ENCODE results near the gene CYP19A1. TPM values are rescaled to one million over a fixed set of nuclear protein-coding genes. Genes with fewer than 3 reads are reported as not detected.

CYP19A1 gene
- total RNA-seq, 2 experiments from 2014 or later, result not detected

DNA sequence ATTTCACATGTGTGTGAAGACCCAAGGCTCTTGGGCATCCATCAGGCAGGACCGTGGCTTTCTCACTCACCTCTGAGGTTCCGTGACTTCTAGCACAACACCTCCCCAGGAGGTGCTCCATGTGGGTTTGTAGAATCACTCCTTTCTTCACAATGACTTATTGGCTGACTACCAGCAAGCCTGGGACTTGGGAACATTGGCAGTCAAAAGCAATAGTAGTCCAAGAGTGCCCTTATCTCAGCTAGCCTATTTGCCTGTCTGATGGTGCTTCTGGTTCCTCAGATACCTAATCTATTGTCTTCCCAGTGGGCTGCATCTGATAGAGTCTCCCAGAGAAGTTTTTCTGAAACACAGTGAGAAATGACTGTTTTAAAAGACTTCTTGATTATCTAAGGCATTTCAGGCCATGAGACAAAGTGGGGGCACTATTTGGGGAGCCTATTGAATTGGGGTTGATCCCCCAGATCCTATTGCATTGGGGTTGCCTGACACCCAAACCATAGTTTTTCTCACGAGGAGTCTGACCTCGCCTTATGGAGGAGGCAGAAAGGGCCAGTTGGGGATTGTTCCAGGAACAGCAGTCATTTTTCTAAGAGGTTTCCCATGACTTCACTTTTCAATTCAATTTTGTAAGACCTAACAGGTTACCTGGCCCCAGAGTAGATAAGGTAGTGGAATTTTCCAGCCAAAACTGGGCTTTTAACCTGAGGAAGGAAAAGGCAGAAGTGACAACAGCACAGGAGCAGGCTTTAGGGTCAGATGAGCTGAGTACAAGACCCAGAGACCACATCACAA lies 88.0 kb downstream of the CYP19A1 start:
- Mint-ChIP-seq H3K27me3 (peaks cover 24% of the 10 kb centered on the region), H3K4me3 (no peak overlapping the region), H3K36me3 (ENCODE audit: low read depth) (no peaks in the 10 kb centered on the region), H3K4me1 (no peaks in the 10 kb centered on the region), H3K9me3 (no peaks in the 10 kb centered on the region), H3K27ac (no peak overlapping the region)
- DNase-seq, result no peak
- ChIA-PET CTCF (no interaction called here), POLR2A (interaction anchor here (0.9 kb wide), 1 partner anchor 10 kb away, joined by 3 read pairs; no protein-coding TSS in a partner anchor)

DNA sequence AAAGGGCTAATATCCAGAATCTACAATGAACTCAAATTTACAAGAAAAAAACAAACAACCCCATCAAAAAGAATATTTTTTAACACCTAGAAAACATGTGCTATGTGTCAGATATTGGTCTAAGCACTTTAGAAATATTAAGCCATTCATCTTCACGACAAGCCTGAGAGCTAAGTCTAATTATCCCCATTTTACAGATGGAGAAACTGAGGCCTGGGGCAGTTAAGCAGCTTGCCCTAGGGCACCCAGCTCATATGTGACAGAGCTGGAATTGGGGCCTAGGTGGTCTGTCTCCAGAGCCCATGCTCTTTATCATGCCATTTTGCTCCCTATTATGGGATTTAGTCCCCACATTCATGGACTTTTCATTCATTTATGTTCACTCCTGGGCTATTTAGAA lies 92.8 kb downstream of the CYP19A1 start:
- POLR2A ChIA-PET, result no interaction called here
- DNase-seq, result no peak
- Mint-ChIP-seq H3K4me3 (no peak overlapping the region), H3K27me3 (peaks cover 15% of the 10 kb centered on the region), H3K4me1 (peaks cover 13% of the 10 kb centered on the region), H3K9me3 (no peaks in the 10 kb centered on the region), H3K36me3 (ENCODE audit: low read depth) (no peaks in the 10 kb centered on the region), H3K27ac (no peak overlapping the region)
- CTCF ChIA-PET, result no interaction called here

DNA sequence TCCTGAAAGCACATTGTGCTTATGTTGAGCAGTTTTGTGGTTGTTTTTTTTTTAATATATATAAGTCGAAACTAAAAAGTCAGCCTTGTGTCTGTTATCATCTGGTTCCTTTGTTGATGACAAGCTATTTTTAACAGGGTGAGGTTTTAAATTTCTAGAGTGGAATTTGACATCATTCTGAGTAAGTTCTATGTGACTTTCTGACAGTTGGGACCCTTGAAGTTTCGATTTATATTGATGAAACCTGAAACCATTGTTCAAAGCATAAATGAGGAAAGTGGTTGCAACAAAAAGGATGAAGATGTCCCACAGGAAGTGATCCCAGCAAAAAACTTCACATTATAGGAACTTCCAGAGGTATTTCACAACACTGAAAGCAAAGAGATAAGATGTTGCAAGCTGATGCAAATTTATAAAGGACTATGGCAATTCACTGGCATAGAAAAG lies 94.0 kb downstream of the CYP19A1 start:
- DNase-seq, result no peak
- Mint-ChIP-seq H3K27ac (peak overlapping the region; percentile 30), H3K36me3 (ENCODE audit: low read depth) (no peaks in the 10 kb centered on the region), H3K4me3 (no peak overlapping the region), H3K4me1 (peaks cover 21% of the 10 kb centered on the region), H3K27me3 (peaks cover 16% of the 10 kb centered on the region), H3K9me3 (no peaks in the 10 kb centered on the region)
- ChIA-PET POLR2A (no interaction called here), CTCF (no interaction called here)

DNA sequence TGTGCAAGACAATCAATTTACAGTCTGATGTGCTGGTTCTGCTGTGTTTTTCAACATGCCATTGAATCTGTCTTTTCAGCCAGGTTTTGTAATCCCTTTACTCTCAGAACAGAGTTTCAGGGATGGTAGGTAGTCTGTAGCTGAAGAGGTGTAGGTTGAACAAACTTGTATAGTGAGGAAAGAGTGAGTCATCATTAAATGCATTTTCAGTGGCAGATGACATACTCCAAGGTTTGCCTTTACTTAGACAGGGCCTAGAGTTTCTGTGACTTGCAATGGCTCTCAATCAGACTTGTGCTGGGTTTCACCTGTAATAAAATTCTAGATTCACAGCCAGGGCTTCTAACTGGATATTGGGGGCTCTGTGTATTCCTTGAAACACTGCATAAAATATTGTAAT lies 94.6 kb downstream of the CYP19A1 start:
- CTCF ChIA-PET, result no interaction called here
- no peak overlapping the region for H3K4me3 Mint-ChIP-seq
- DNase-seq, result no peak
- peak overlapping the region; percentile 52 for H3K27ac Mint-ChIP-seq
- POLR2A ChIA-PET, result no interaction called here
- H3K9me3 Mint-ChIP-seq, result no peaks in the 10 kb centered on the region
- H3K36me3 Mint-ChIP-seq (ENCODE audit: low read depth), result no peaks in the 10 kb centered on the region
- H3K4me1 Mint-ChIP-seq, result peaks cover 23% of the 10 kb centered on the region
- H3K27me3 Mint-ChIP-seq, result peaks cover 18% of the 10 kb centered on the region

DNA sequence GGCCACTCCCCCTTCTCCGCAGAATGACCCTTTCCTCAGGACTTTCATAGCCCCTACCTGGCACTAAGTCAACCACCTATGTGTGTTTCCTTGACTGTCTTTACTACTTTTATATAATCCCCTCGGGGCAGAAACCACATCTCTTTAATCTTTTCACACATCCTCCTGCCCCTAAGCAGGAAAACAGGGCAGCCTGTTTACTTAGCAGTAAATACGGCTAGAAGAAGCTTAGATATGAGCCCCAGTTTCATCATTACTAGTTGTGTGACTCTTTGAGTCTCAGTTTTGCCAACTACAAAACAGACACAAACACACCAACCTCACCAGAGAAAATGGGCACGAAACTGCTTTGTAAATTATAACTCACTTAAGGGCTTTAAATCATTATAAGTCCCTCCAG lies 98.3 kb downstream of the CYP19A1 start:
- ChIA-PET CTCF (no interaction called here), POLR2A (interaction anchor here (0.6 kb wide), 1 partner anchor 188 kb away, joined by 4 read pairs; no protein-coding TSS in a partner anchor)
- H3K27ac Mint-ChIP-seq, result no peak overlapping the region
- H3K9me3 Mint-ChIP-seq, result no peaks in the 10 kb centered on the region
- no peaks in the 10 kb centered on the region for H3K36me3 Mint-ChIP-seq (ENCODE audit: low read depth)
- H3K4me3 Mint-ChIP-seq, result no peak overlapping the region
- peaks cover 23% of the 10 kb centered on the region for H3K4me1 Mint-ChIP-seq
- H3K27me3 Mint-ChIP-seq, result peaks cover 30% of the 10 kb centered on the region
- no peak for DNase-seq

DNA sequence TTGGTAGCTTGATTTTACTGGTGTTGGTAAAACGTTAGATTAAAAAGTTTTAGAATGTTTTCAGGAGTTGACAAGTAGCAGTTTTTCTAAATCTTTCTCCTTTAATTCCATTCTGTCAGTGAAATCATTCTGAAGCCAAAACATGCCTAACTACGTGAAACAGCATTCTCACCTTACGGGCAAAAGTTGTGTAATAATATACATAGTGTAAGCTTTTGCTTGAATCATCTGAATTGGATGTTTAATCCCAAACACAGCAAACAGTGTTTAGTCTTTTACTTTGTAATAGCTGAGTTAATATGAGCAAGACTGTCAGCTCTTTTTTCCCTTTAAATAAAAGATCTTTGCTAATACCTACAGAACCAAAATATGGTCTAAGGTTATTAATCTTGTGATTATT lies 100.6 kb downstream of the CYP19A1 start:
- ChIA-PET CTCF (interaction anchor here (1.1 kb wide), 1 partner anchor 8 kb away, joined by 3 read pairs; no protein-coding TSS in a partner anchor), POLR2A (no interaction called here)
- no peak for DNase-seq
- no peak overlapping the region for H3K4me3 Mint-ChIP-seq
- no peaks in the 10 kb centered on the region for H3K9me3 Mint-ChIP-seq
- H3K36me3 Mint-ChIP-seq (ENCODE audit: low read depth), result no peaks in the 10 kb centered on the region
- H3K27ac Mint-ChIP-seq, result no peak overlapping the region
- peaks cover 40% of the 10 kb centered on the region for H3K27me3 Mint-ChIP-seq
- H3K4me1 Mint-ChIP-seq, result peaks cover 11% of the 10 kb centered on the region

DNA sequence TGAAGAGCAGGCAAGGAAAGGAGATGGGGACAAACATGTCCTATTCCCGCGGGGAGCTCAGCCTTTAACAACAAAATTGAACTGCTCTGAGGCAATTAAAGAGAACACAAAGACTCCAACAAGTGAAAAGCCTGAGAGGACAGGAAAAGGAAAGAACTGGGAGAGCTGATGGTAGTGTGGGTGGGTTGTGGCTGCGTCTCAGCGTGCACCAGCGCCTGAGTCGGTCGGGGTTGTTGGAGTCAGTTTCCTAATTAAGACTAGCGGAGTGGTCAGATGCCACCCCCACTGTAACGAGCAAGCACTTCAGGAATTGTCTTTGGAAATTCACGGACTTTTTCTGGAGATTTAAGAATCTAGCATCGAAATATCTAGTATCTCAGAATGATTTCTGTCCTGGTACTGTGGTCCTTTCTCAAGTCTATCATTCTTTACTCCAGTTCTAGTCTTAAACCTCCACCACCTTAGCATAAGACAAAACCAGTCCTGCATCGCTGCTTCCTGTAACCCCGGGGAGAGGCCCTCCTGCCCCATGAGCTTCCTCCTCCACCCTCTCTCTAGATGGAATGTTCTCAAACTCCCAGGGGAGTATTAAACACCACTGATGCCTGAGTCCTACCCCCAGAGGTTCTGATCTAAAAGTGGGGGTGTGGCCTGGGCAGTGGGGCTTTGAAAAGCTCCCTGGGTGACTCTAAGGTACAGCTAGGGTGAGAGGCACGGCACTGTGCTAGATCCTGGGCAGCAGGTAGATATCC lies 104.0 kb downstream of the CYP19A1 start:
- Mint-ChIP-seq H3K27ac (no peak overlapping the region), H3K27me3 (peaks cover 34% of the 10 kb centered on the region), H3K4me1 (peaks cover under 1% of the 10 kb centered on the region), H3K36me3 (ENCODE audit: low read depth) (no peaks in the 10 kb centered on the region), H3K4me3 (no peak overlapping the region), H3K9me3 (no peaks in the 10 kb centered on the region)
- DNase-seq, result no peak
- ChIA-PET CTCF (no interaction called here), POLR2A (no interaction called here)

DNA sequence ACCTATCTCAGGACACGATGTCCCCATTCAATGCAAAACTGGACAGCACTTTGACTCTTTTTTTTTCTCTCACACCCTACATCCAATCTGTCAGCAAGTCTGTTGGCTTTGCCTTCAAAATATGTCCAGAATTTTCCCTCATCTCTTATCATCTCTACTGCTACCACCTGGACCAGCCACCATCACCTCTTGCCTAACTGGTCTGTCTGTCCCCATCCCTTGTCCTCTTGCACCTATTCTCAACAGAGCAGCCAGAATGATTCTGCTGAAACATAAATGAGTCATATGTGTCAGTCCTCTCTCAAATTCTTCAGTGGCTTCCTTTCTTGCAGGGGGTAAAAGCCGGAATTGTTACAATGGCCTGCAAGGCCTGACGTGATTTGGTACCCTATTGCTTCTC lies 105.8 kb downstream of the CYP19A1 start:
- Mint-ChIP-seq H3K27ac (no peak overlapping the region), H3K4me1 (peaks cover 11% of the 10 kb centered on the region), H3K4me3 (no peak overlapping the region), H3K9me3 (no peaks in the 10 kb centered on the region), H3K27me3 (peaks cover 27% of the 10 kb centered on the region), H3K36me3 (ENCODE audit: low read depth) (no peaks in the 10 kb centered on the region)
- ChIA-PET CTCF (no interaction called here), POLR2A (no interaction called here)
- no peak for DNase-seq

DNA sequence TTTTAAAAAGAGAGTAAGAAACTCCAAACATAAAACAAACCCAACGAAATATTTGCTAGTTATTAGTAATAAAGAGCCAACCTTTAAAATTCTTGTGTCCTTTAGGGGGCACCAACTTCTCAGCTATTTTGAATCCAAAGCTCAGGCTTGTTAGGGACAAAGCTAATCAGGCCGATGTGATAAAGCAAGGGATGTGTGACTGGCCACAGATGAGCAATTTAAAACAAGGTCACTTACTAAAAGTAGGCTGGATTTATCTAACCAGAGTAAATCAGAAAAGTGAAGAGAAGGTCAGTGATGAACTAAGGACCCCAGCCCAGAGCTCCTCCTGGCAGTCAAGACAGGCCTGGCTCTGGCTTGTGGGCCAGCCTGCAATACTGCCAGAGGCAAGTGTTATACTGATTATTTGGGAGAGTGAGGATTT lies 108.5 kb downstream of the CYP19A1 start:
- Mint-ChIP-seq H3K4me1 (peaks cover 13% of the 10 kb centered on the region), H3K27ac (no peak overlapping the region), H3K4me3 (no peak overlapping the region), H3K27me3 (peaks cover 8% of the 10 kb centered on the region), H3K36me3 (ENCODE audit: low read depth) (no peaks in the 10 kb centered on the region), H3K9me3 (no peaks in the 10 kb centered on the region)
- ChIA-PET CTCF (interaction anchor here (0.7 to 4.0 kb wide), 4 partner anchors 8 to 269 kb away, joined by 3 to 15 read pairs (median 3); no protein-coding TSS in a partner anchor), POLR2A (no interaction called here)
- DNase-seq, result no peak

DNA sequence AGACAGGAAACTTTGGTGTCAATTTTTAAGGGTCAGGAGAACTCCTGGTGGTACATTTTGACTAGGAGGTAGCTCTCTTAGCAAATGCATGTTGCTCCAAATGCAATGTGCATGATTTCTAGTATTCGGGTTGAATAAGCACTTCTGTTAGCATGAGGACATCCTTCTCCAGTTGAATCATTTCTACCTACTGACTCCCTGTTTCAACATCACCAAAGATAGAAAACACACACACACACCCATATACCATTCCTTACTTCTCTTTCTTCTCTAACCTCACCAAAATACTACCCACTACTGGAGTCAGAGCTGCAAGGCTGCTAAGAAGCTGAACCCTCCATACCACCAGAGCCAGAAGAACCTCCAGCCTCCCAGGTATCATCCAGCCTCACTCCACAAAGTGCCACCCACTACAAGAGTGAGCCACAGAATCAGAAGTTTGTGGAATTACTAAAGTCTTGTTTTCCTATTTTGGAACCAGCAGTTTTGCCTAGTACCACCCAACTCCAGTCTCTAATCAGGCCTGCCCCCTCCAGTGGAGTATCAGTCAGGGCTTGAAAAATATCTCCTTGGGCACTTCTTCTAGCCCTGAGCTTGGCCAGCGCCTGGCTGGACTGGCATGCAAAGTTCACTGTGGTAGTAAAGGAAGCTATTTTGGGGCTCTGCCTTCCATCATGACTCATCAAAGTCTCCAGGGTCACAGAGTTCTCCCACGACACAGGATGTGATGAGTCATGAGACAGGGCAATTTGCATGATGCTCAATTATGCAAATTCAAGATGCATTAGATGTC lies 110.3 kb downstream of the CYP19A1 start:
- CTCF ChIA-PET, result interaction anchor here (1.2 to 4.0 kb wide), 3 partner anchors 55 to 155 kb away, joined by 3 to 15 read pairs (median 4); no protein-coding TSS in a partner anchor
- Mint-ChIP-seq H3K4me3 (no peak overlapping the region), H3K36me3 (ENCODE audit: low read depth) (no peaks in the 10 kb centered on the region), H3K4me1 (peaks cover 21% of the 10 kb centered on the region), H3K27me3 (no peaks in the 10 kb centered on the region), H3K27ac (no peak overlapping the region), H3K9me3 (no peaks in the 10 kb centered on the region)
- POLR2A ChIA-PET, result no interaction called here
- peak; percentile 49 for DNase-seq

DNA sequence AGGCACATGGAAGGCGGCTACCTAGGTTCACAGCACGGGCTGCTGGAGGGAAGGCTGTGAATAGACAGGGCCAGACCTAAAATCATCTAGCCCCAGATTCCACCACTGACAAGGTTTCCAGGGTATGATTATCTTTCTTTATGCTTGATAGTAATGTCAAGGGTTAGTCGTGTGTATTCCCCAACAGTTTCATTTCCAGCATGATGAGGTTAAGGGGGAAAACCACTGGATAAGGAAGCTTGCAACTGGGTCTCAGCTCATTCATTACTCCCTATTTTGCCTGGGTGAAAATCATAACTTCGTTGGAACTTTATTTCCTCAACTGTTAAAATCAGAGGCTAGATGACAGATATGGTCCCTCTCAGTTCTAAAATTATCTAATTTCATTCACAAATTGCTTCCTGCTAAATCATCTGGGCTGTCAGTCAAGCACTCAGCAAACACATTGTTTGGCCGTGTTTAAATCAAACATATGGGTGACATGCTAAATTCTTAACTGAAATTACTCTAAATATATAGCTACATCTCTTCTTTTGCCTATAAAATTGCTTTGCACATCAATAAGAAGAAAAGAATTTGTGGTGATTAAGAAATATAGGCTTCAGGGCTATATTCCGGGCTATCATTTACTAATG lies 111.7 kb downstream of the CYP19A1 start:
- peaks cover 21% of the 10 kb centered on the region for H3K4me1 Mint-ChIP-seq
- H3K27ac Mint-ChIP-seq, result no peak overlapping the region
- no peaks in the 10 kb centered on the region for H3K9me3 Mint-ChIP-seq
- H3K4me3 Mint-ChIP-seq, result no peak overlapping the region
- POLR2A ChIA-PET, result no interaction called here
- CTCF ChIA-PET, result interaction anchor here (4.0 kb wide), 1 partner anchor 56 kb away, joined by 15 read pairs; no protein-coding TSS in a partner anchor
- no peaks in the 10 kb centered on the region for H3K36me3 Mint-ChIP-seq (ENCODE audit: low read depth)
- no peak for DNase-seq
- H3K27me3 Mint-ChIP-seq, result peaks cover 9% of the 10 kb centered on the region

DNA sequence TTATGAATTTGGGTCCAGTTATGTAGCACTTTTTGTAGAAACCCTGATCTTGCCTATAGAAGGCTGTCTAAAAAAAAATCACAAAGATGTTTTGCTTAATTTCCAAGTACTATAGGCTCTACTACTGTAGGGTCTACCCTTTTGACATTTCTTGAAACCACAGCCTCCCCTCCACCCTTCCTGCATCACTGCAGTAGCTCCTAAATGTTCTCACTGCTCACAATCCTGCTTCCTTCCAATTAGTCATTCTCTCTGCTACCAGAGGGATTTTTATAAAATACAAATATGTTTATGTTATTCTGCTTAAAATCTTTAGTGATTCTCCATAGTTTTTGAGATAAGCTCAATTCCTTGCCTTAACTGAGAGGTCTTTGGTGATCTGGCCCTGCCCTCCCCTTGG lies 114.0 kb downstream of the CYP19A1 start:
- ChIA-PET POLR2A (interaction anchor here (0.6 kb wide), 1 partner anchor 1279 kb away, joined by 4 read pairs; no protein-coding TSS in a partner anchor), CTCF (no interaction called here)
- Mint-ChIP-seq H3K36me3 (ENCODE audit: low read depth) (no peaks in the 10 kb centered on the region), H3K4me3 (no peak overlapping the region), H3K27me3 (peaks cover 13% of the 10 kb centered on the region), H3K9me3 (no peaks in the 10 kb centered on the region), H3K4me1 (peaks cover 21% of the 10 kb centered on the region), H3K27ac (no peak overlapping the region)
- DNase-seq, result no peak

All from activated CD4-positive, alpha-beta memory T cell treated with anti-CD3 and anti-CD28 coated beads, Interleukin-2, amount 10 ng/mL, durations not matched to agents 7 days and 5 days (primary cell).